HepG2 (cell line): ENCODE measurements around the gene KCNK5. TPM values are rescaled to one million over a fixed set of nuclear protein-coding genes. Genes with fewer than 3 reads are reported as not detected.

Experiments used
- ATAC-seq: fragments of 200-7000 bp; cut with Tn5 transposase; 3 replicates; pipeline ENCODE4 v1.9.1; 2020; ENCODE audit warnings: mild to moderate bottlenecking, moderate library complexity
- BruUV-seq: library from RNA; stranded (reverse); fragments of 400-500 nt; replicated peaks from 2 replicates; lab custom pipeline; 2021; lab: Mats Ljungman, UMichigan
- CTCF ChIA-PET: fragments of 300-600 bp; formaldehyde crosslinking; extraction: SDS; loops from one replicate; lab custom pipeline; 2021; ENCODE audit warnings: low total read pairs, inconsistent platforms, low intra/inter-chr PET ratio; lab: Yijun Ruan, JAX
- POLR2A ChIA-PET: fragments of 350-600 bp; sonication (Branson Sonifier 250); formaldehyde crosslinking; loops from one replicate; lab custom pipeline; 2020; ENCODE audit warnings: antibody characterized with exemption, inconsistent platforms; lab: Yijun Ruan, JAX
- DNase-seq: peaks from one replicate; pipeline ENCODE4 v3.0.0-alpha.2; 2015; ENCODE audit warnings: low spot score
- FAIRE-seq: peaks from 3 replicates; lab custom pipeline; 2011; peaks lifted over from hg19 to GRCh38; lab: Jason Lieb, UNC
- H2AFZ ChIP-seq: one replicate; pipeline ENCODE4 v1.6.1; 2011; ENCODE audit warnings: low read length, inconsistent platforms
- H3K27ac ChIP-seq: fragments of 300-600 bp; 3 replicates; pipeline ENCODE4 v1.8.0; 2011; ENCODE audit warnings: mixed run types, mild to moderate bottlenecking, mixed read lengths, low read length, inconsistent platforms; ENCODE audit not compliant: insufficient read depth; ENCODE audit errors: extremely low read length
- H3K27me3 ChIP-seq, 2 experiments: fragments of 200-600 bp in 1 of 2; 2 replicates in 1 of 2; 3 replicates in 1 of 2; pipeline versions ENCODE4 v1.6.0 to v1.8.0; 2011; ENCODE audit warnings: low read length in 2 of 2, mild to moderate bottlenecking in 2 of 2, moderate library complexity in 2 of 2, inconsistent platforms in 1 of 2; ENCODE audit not compliant: insufficient read depth in 2 of 2, control insufficient read depth in 1 of 2
- H3K36me3 ChIP-seq, 2 experiments: fragments of 200-600 bp in 1 of 2; replicated peaks in 1 of 2; 2 replicates in 1 of 2; 3 replicates in 1 of 2; pipeline versions ENCODE4 v1.5.1 to v1.8.0; 2011; ENCODE audit warnings: low read length in 2 of 2, inconsistent platforms in 1 of 2; ENCODE audit not compliant: insufficient read depth in 2 of 2, control insufficient read depth in 1 of 2
- H3K4me1 ChIP-seq: 2 replicates; pipeline ENCODE4 v1.5.1; 2012; ENCODE audit warnings: low read length, inconsistent platforms; ENCODE audit not compliant: insufficient read depth
- H3K4me2 ChIP-seq: 2 replicates; pipeline ENCODE4 v1.6.0; 2011; ENCODE audit warnings: low read depth, low read length, inconsistent platforms
- H3K4me3 ChIP-seq, 3 experiments: fragments of 200-600 bp in 1 of 3; sonication (generic), shearing (Covaris generic) in 1 of 3; replicated peaks in 1 of 3; 2 replicates each; pipeline ENCODE4 v1.5.1; 2011 to 2016; ENCODE audit warnings: low read length in 3 of 3, inconsistent platforms in 2 of 3, low read depth in 2 of 3, mild to moderate bottlenecking in 2 of 3, control low read depth in 1 of 3, mixed read lengths in 1 of 3; ENCODE audit not compliant: insufficient read depth in 1 of 3
- H3K79me2 ChIP-seq: one replicate; pipeline ENCODE4 v1.6.1; 2011; ENCODE audit warnings: low read length, inconsistent platforms; ENCODE audit not compliant: insufficient read depth
- H3K9ac ChIP-seq: 2 replicates; pipeline ENCODE4 v1.6.0; 2011; ENCODE audit warnings: mild to moderate bottlenecking, low read depth, low read length, inconsistent platforms; ENCODE audit not compliant: insufficient read depth
- H3K9me3 ChIP-seq: 2 replicates; pipeline ENCODE4 v1.5.1; 2012; ENCODE audit warnings: mild to moderate bottlenecking, low read length
- H4K20me1 ChIP-seq: 2 replicates; pipeline ENCODE4 v1.6.0; 2011; ENCODE audit warnings: inconsistent platforms, mild to moderate bottlenecking, low read length, moderate library complexity; ENCODE audit not compliant: insufficient read depth
- ATF7 ChIP-seq, 2 experiments: fragments of 450-650 bp in 1 of 2; sonication (generic) in 1 of 2; formaldehyde crosslinking in 1 of 2; IDR thresholded peaks; 2 replicates each; pipeline versions ENCODE4 v1.4.0 to v1.6.1; 2016 to 2020; ENCODE audit warnings: antibody characterized with exemption in 1 of 2, mild to moderate bottlenecking in 1 of 2, missing genetic modification reagents in 1 of 2
- CEBPB ChIP-seq: IDR thresholded peaks from 2 replicates; pipeline ENCODE4 v1.6.1; 2011; ENCODE audit warnings: low read depth, low read length, improper control_type of control experiment, borderline replicate concordance
- ELF3 ChIP-seq: IDR thresholded peaks from 2 replicates; pipeline ENCODE4 v1.6.1; 2016; ENCODE audit warnings: missing genetic modification reagents, missing compliant biosample characterization
- KLF6 ChIP-seq: IDR thresholded peaks from 2 replicates; pipeline ENCODE4 v1.8.0; 2016; ENCODE audit warnings: missing biosample characterization, missing genetic modification reagents
- NR2C2 ChIP-seq: sonication (generic); formaldehyde crosslinking; IDR thresholded peaks from 2 replicates; pipeline ENCODE4 v1.4.0; 2020; ENCODE audit warnings: missing genetic modification reagents, mild to moderate bottlenecking, moderate library complexity, borderline replicate concordance
- SNRNP70 ChIP-seq: fragments of 200-400 bp; formaldehyde crosslinking; IDR thresholded peaks from 2 replicates; pipeline ENCODE4 v1.6.1; 2017; ENCODE audit warnings: mild to moderate bottlenecking, low read depth, low read length, moderate library complexity
- SRSF9 ChIP-seq: fragments of 200-400 bp; formaldehyde crosslinking; IDR thresholded peaks from 2 replicates; pipeline ENCODE4 v1.6.1; 2018; ENCODE audit warnings: borderline replicate concordance, mild to moderate bottlenecking, low read depth, low read length; ENCODE audit not compliant: insufficient read depth, poor library complexity, severe bottlenecking
- STAG1 ChIP-seq: sonication (generic); formaldehyde crosslinking; IDR thresholded peaks from 2 replicates; pipeline ENCODE4 v1.4.0; 2020; ENCODE audit warnings: missing genetic modification reagents
- ZBTB38 ChIP-seq: sonication (generic); formaldehyde crosslinking; IDR thresholded peaks from 2 replicates; pipeline ENCODE4 v1.5.1; 2020; ENCODE audit warnings: mild to moderate bottlenecking, missing genetic modification reagents
- ZNF10 ChIP-seq: sonication (generic); formaldehyde crosslinking; IDR thresholded peaks from 2 replicates; pipeline ENCODE4 v1.4.0; 2020; ENCODE audit warnings: mild to moderate bottlenecking, low read depth, missing genetic modification reagents, borderline replicate concordance
- ZNF577 ChIP-seq: sonication (generic); formaldehyde crosslinking; IDR thresholded peaks from 2 replicates; pipeline ENCODE4 v1.4.0; 2020; ENCODE audit warnings: mild to moderate bottlenecking, low read depth, missing genetic modification reagents, borderline replicate concordance
- ZSCAN21 ChIP-seq: sonication (generic); formaldehyde crosslinking; IDR thresholded peaks from 2 replicates; pipeline ENCODE4 v1.8.0; 2022; ENCODE audit warnings: mild to moderate bottlenecking, missing genetic modification reagents, moderate library complexity, borderline replicate concordance
- WGBS: methylation state at CpG from one replicate; pipeline ENCODE4 v1.1.6; 2017; ENCODE audit warnings: low lambda C conversion rate; 5-methylcytosine and 5-hydroxymethylcytosine counted together
- in situ Hi-C: cut with HindIII; loops from 2 replicates; pipeline ENCODE4 v1.10.0; 2017; ENCODE audit warnings: low pct_unique_long_range_greater_than_20kb; ENCODE audit not compliant: extremely low pct_ligation_motif_present
- intact Hi-C: fragments of 100-400 bp; cut with micrococcal nuclease; formaldehyde crosslinking; loops from one replicate; pipeline ENCODE4 v1.10.0; 2022; ENCODE audit not compliant: unreplicated experiment
- polyA plus RNA-seq, 8 experiments: library from polyadenylated mRNA; depleted of rRNA in 3 of 8; stranded (reverse) in 7 of 8; unstranded in 1 of 8; fragments of >200 nt; fragmentation: Illumina TruSeq in 4 of 8; extraction: Trizol in 4 of 8; gene quantifications; 2 replicates each; pipeline versions ENCODE4 v1.2.1 to v1.2.3, GENCODE V29; 2011 to 2016; ENCODE audit warnings: low read depth in 4 of 8, missing spikeins in 1 of 8, mixed read lengths in 1 of 8; ENCODE audit not compliant: insufficient read depth in 1 of 8
- total RNA-seq, 5 experiments: library from RNA; depleted of rRNA; stranded (reverse); fragments of >200 nt; fragmentation: Illumina TruSeq; extraction: Trizol; gene quantifications; 2 replicates each; pipeline ENCODE4 v1.2.3, GENCODE V29; 2016; ENCODE audit warnings: low read depth in 1 of 5
- TF ChIP-seq, protein P1 (sequence below): IDR thresholded peaks from 2 replicates; pipeline ENCODE4 v1.6.1; 2012; ENCODE audit warnings: inconsistent platforms
- TF ChIP-seq, protein P2 (sequence below): sonication (generic); formaldehyde crosslinking; conservative IDR thresholded peaks from 2 replicates; pipeline ENCODE4 v1.8.0; 2022; ENCODE audit warnings: low read depth, missing genetic modification reagents
- TF ChIP-seq, protein P3 (sequence below): sonication (generic); formaldehyde crosslinking; IDR thresholded peaks from 2 replicates; pipeline ENCODE4 v1.8.1; 2023; ENCODE audit warnings: mild to moderate bottlenecking, missing genetic modification reagents
- TF ChIP-seq, protein P4 (sequence below): IDR thresholded peaks from 2 replicates; pipeline ENCODE4 v1.6.1; 2016; ENCODE audit warnings: missing genetic modification reagents, missing compliant biosample characterization
- TF ChIP-seq, protein P5 (sequence below): sonication (generic); formaldehyde crosslinking; IDR thresholded peaks from 2 replicates; pipeline ENCODE4 v1.5.1; 2020; ENCODE audit warnings: missing genetic modification reagents, mild to moderate bottlenecking, borderline replicate concordance

KCNK5 gene
- total and polyA plus RNA-seq, 2 of the 13 experiments (the other 11 are each of a cell fraction or from before 2014, with no cell fraction given): 0.04 TPM; not detected in 1

DNA sequence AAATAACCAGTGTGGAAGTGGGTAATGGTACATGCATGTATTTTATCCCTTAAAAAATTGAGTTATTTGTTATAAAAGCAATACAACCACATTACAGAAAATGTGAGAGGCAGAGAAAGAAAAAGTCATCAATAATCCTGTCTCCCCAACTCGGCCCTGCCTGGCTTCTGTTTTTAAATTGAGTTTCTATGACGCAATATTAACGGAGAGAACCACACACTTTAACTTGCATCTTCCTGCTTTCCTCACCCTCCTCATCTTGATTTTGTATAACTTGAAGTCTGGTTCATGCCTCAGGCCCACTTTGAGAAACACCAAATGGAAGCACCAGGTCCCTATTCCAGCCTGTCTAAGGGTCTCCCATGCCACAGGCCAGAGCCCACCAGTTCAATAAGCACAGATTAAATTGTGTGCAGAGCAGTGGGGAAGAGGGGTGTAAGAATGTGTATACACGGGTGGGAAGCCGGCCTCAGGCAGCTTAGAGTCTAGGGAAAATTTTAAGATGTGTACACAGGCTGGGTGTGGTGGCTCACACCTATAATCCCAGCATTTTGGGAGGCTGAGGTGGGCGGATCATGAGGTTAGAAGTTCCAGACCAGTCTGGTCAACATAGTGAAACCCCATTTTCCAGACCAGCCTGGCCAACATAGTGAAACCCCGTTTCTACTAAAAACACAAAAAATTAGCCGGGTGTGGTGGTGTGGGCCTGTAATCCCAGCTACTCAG, 15.9 kb downstream of the KCNK5 start (continued):
- TF ChIP-seq CEBPB (peak; percentile 72; the same call in 1 of the 2 replicates), ATF7 (IDR thresholded peaks at IDR 0.05) (peak; percentile 76), ATF7 (CRISPR knock-in tag; IDR thresholded peaks at IDR 0.05) (no peak), NR2C2 (CRISPR knock-in tag) (no peak), SNRNP70 (no peak), ELF3 (CRISPR knock-in tag) (no peak), SRSF9 (no peak), ZNF577 (CRISPR knock-in tag) (no peak), ZSCAN21 (CRISPR knock-in tag) (no peak)
- TF ChIP-seq, protein P1, sequence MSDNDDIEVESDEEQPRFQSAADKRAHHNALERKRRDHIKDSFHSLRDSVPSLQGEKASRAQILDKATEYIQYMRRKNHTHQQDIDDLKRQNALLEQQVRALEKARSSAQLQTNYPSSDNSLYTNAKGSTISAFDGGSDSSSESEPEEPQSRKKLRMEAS: no peak
- TF ChIP-seq, protein P2, sequence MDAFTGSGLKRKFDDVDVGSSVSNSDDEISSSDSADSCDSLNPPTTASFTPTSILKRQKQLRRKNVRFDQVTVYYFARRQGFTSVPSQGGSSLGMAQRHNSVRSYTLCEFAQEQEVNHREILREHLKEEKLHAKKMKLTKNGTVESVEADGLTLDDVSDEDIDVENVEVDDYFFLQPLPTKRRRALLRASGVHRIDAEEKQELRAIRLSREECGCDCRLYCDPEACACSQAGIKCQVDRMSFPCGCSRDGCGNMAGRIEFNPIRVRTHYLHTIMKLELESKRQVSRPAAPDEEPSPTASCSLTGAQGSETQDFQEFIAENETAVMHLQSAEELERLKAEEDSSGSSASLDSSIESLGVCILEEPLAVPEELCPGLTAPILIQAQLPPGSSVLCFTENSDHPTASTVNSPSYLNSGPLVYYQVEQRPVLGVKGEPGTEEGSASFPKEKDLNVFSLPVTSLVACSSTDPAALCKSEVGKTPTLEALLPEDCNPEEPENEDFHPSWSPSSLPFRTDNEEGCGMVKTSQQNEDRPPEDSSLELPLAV (CRISPR knock-in tag): no peak

DNA sequence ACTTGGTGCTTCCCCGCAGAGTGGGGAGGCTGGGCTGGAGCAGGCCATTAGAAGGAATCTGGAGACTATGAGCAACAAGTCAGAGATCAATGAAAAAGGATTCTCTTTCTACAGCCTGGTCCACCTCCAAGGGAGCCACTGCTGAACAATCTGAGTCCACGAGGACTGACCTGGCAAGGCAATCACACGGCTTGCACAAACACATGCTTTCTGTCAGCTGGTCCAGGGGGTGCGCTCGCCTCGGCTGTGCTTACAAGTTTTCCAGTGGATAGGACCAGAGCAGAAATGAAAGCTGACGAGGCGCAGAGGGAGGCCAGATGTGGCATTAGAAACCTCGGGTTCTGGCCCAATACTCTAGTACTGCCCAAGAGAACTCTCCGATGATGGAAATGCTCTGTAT, 18.1 kb downstream of the KCNK5 start:
- no TSS peak for BruUV-seq
- H3K79me2 ChIP-seq: no peaks in the 10 kb centered on the region
- FAIRE-seq: no peak
- no peak overlapping the region for H3K4me3 ChIP-seq
- no peaks in the 10 kb centered on the region for H3K36me3 ChIP-seq
- DNase-seq: no peak
- H2AFZ ChIP-seq: no peak overlapping the region
- H3K4me2 ChIP-seq: no peak overlapping the region
- no peaks in the 10 kb centered on the region for H3K4me1 ChIP-seq
- ATAC-seq: no peak
- H3K27ac ChIP-seq: no peak overlapping the region
- H3K9ac ChIP-seq: no peak overlapping the region
- 56% methylated on average over 10 of the region's 10 CpGs for WGBS
- intact Hi-C loops (no loop called here), in situ Hi-C loops (no loop called here)
- POLR2A ChIA-PET: no interaction called here
- CTCF ChIA-PET: no interaction called here
- no peaks in the 10 kb centered on the region for H4K20me1 ChIP-seq
- peaks cover 0 to 1% of the 10 kb centered on the region in 2 experiments; a peak in 1 of 5 replicates for H3K27me3 ChIP-seq
- H3K9me3 ChIP-seq: no peaks in the 10 kb centered on the region
- TF ChIP-seq, protein P3, sequence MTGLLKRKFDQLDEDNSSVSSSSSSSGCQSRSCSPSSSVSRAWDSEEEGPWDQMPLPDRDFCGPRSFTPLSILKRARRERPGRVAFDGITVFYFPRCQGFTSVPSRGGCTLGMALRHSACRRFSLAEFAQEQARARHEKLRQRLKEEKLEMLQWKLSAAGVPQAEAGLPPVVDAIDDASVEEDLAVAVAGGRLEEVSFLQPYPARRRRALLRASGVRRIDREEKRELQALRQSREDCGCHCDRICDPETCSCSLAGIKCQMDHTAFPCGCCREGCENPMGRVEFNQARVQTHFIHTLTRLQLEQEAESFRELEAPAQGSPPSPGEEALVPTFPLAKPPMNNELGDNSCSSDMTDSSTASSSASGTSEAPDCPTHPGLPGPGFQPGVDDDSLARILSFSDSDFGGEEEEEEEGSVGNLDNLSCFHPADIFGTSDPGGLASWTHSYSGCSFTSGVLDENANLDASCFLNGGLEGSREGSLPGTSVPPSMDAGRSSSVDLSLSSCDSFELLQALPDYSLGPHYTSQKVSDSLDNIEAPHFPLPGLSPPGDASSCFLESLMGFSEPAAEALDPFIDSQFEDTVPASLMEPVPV (CRISPR knock-in tag): no peak
- TF ChIP-seq ZNF10 (no peak), STAG1 (CRISPR knock-in tag) (no peak), ZBTB38 (CRISPR knock-in tag) (no peak), KLF6 (CRISPR knock-in tag) (no peak)
- TF ChIP-seq, protein P4, sequence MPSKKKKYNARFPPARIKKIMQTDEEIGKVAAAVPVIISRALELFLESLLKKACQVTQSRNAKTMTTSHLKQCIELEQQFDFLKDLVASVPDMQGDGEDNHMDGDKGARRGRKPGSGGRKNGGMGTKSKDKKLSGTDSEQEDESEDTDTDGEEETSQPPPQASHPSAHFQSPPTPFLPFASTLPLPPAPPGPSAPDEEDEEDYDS: no peak
- TF ChIP-seq, protein P5, sequence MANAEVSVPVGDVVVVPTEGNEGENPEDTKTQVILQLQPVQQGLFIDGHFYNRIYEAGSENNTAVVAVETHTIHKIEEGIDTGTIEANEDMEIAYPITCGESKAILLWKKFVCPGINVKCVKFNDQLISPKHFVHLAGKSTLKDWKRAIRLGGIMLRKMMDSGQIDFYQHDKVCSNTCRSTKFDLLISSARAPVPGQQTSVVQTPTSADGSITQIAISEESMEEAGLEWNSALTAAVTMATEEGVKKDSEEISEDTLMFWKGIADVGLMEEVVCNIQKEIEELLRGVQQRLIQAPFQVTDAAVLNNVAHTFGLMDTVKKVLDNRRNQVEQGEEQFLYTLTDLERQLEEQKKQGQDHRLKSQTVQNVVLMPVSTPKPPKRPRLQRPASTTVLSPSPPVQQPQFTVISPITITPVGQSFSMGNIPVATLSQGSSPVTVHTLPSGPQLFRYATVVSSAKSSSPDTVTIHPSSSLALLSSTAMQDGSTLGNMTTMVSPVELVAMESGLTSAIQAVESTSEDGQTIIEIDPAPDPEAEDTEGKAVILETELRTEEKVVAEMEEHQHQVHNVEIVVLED: no peak
